ENCODE measurements around the gene KLHL21.
"Not testable (repeated sequence)": the region's sequence is repeated elsewhere in the genome, so short reads cannot be mapped to it uniquely, and the experiment has no call there.

KLHL21 gene

GRCh38 chr1:6624710-6625583 is 22.3 kb upstream of the KLHL21 start, which contains the start of gene THAP3:
Gene THAP3, plus strand, starts transcription at chr1:6624868. Its CDS starts 351 bp downstream, at chr1:6625219.
- peak; percentile 88 for DNase-seq

GRCh38 chr1:6623269-6623965 is 20.7 kb upstream of the KLHL21 start:
- DNase-seq, result no peak

- DNase-seq, result no peak
Measured at GRCh38 chr1:6622396-6623152, 19.9 kb upstream of the KLHL21 start.

GRCh38 chr1:6621429-6622391 is 19.0 kb upstream of the KLHL21 start:
- DNase-seq, result no peak

- no peak for DNase-seq
Measured at GRCh38 chr1:6619045-6619444, 16.4 kb upstream of the KLHL21 start.

GRCh38 chr1:6614929-6615785 is 12.5 kb upstream of the KLHL21 start:
- DNase-seq, result no peak

- peak; percentile 41 for DNase-seq
Measured at GRCh38 chr1:6614019-6614928, 11.6 kb upstream of the KLHL21 start.

- peak; percentile 99 for DNase-seq
Measured at GRCh38 chr1:6613361-6614018, 10.8 kb upstream of the KLHL21 start, which contains the start of gene PHF13. Gene PHF13, plus strand, starts transcription at chr1:6613731. Its CDS starts 336 bp downstream, at chr1:6614067.

- no peak for DNase-seq
Measured at GRCh38 chr1:6612641-6613360, 10.1 kb upstream of the KLHL21 start.

GRCh38 chr1:6603915-6604558 is 1.4 kb upstream of the KLHL21 start:
- no peak for DNase-seq

- peak; percentile 71 for DNase-seq
Measured at GRCh38 chr1:6603238-6603914, 707 bp upstream of the KLHL21 start.

- DNase-seq, result no peak
Measured at GRCh38 chr1:6601923-6602668, 573 bp downstream of the KLHL21 start.

- DNase-seq, result peak; percentile 83
Measured at GRCh38 chr1:6601049-6601922, 1.4 kb downstream of the KLHL21 start.

- DNase-seq, result no peak
Measured at GRCh38 chr1:6600410-6601048, 2.1 kb downstream of the KLHL21 start.

GRCh38 chr1:6599991-6600390 is 2.7 kb downstream of the KLHL21 start:
- not testable (repeated sequence) for DNase-seq

Measured in CD4-positive, alpha-beta T cell treated with Interleukin-15 for 1 hour (primary cell).